Measurements from ENCODE around the gene MORC2. TPM values are rescaled to one million over a fixed set of nuclear protein-coding genes. Genes with fewer than 3 reads are reported as not detected.

Gene MORC2
- total and polyA plus RNA-seq, 2 of the 13 experiments (the other 11 are each of a cell fraction or from before 2014, with no cell fraction given), result 11.9 to 18.3 TPM

GRCh38 chr22:30940685-30941362 is 27.8 kb downstream of the MORC2 start:
- no peak overlapping the region for H2AFZ ChIP-seq (ENCODE audit: low read length)
- no peak for DNase-seq (ENCODE audit: low spot score)
- H3K27me3 ChIP-seq (ENCODE audit: control insufficient read depth in 1 of 2, insufficient read depth in 2 of 2, low read length in 2 of 2), result no peaks in the 10 kb centered on the region
- no peak overlapping the region for H3K4me2 ChIP-seq (ENCODE audit: low read depth, low read length)
- TF ChIP-seq ZNF629 (CRISPR knock-in tag; conservative IDR thresholded peaks at IDR 0.05) (no peak), YEATS4 (CRISPR knock-in tag; IDR thresholded peaks at IDR 0.05; ENCODE audit: borderline replicate concordance) (no peak), ZSCAN20 (CRISPR knock-in tag; IDR thresholded peaks at IDR 0.05; ENCODE audit: borderline replicate concordance) (no peak), MBNL3 (CRISPR knock-in tag; conservative IDR thresholded peaks at IDR 0.05) (no peak), MLXIP (CRISPR knock-in tag; IDR thresholded peaks at IDR 0.05; ENCODE audit: borderline replicate concordance) (no peak), HNF1A (IDR thresholded peaks at IDR 0.05; ENCODE audit: low read depth) (no peak), HNF1A (CRISPR knock-in tag; IDR thresholded peaks at IDR 0.05; ENCODE audit: borderline replicate concordance) (no peak), STAT5B (CRISPR knock-in tag; IDR thresholded peaks at IDR 0.05) (no peak), U2AF2 (IDR thresholded peaks at IDR 0.05; ENCODE audit: low read depth, low read length) (no peak), KDM5B (CRISPR knock-in tag; IDR thresholded peaks at IDR 0.05; ENCODE audit: borderline replicate concordance) (no peak), TBL1XR1 (IDR thresholded peaks at IDR 0.05; ENCODE audit: borderline replicate concordance, low read length, partially characterized antibody) (no peak), ZNF138 (CRISPR knock-in tag; IDR thresholded peaks at IDR 0.05; ENCODE audit: low read depth) (no peak), ATM (IDR thresholded peaks at IDR 0.05; ENCODE audit: borderline replicate concordance) (no peak), ZNF205 (CRISPR knock-in tag; IDR thresholded peaks at IDR 0.05) (no peak), ZNF274 (CRISPR knock-in tag; IDR thresholded peaks at IDR 0.05) (no peak), FOXK2 (IDR thresholded peaks at IDR 0.05) (no peak)
- in situ Hi-C loops (cut with HindIII; ENCODE audit: extremely low pct_ligation_motif_present, low pct_unique_long_range_greater_than_20kb), result no loop called here
- POLR2A ChIA-PET, result no interaction called here
- no peak for FAIRE-seq
- intact Hi-C loops (cut with micrococcal nuclease; ENCODE audit: unreplicated experiment), result no loop called here
- no peak overlapping the region for H3K4me3 ChIP-seq (replicated peaks in 1 of 3; ENCODE audit: insufficient read depth in 1 of 3, low read depth in 2 of 3, low read length in 3 of 3)
- WGBS (ENCODE audit: low lambda C conversion rate), result 98% methylated on average over 7 of the region's 7 CpGs
- no peak for ATAC-seq
- peaks cover 44 to 94% of the 10 kb centered on the region in 2 experiments for H3K36me3 ChIP-seq (replicated peaks in 1 of 2; ENCODE audit: control insufficient read depth in 1 of 2, insufficient read depth in 2 of 2, low read length in 2 of 2)
- no peak overlapping the region for H3K27ac ChIP-seq (ENCODE audit: extremely low read length, insufficient read depth, low read length)
- H3K4me1 ChIP-seq (ENCODE audit: insufficient read depth, low read length), result no peaks in the 10 kb centered on the region
- CTCF ChIA-PET (ENCODE audit: low intra/inter-chr PET ratio, low total read pairs), result no interaction called here
- BruUV-seq (replicated peaks), result no TSS peak
- H3K9me3 ChIP-seq (ENCODE audit: low read length), result no peaks in the 10 kb centered on the region
- no peaks in the 10 kb centered on the region for H4K20me1 ChIP-seq (ENCODE audit: insufficient read depth, low read length)
- no peak overlapping the region for H3K9ac ChIP-seq (ENCODE audit: insufficient read depth, low read depth, low read length)
- no peaks in the 10 kb centered on the region for H3K79me2 ChIP-seq (ENCODE audit: insufficient read depth, low read length)

All from HepG2 (cell line).